HG03196 (cell line): ENCODE data around the gene COA1.
"Not testable (repeated sequence)": the region's sequence is repeated elsewhere in the genome, so short reads cannot be mapped to it uniquely, and the experiment has no call there.

Experiments used
- ATAC-seq: cut with Tn5 transposase; IDR thresholded peaks from one replicate; pipeline ENCODE4 v1.9.1; 2021; ENCODE audit not compliant: unreplicated experiment

COA1 gene

GRCh38 chr7:43596426-43596825 is 132.9 kb downstream of the COA1 start:
- ATAC-seq: not testable (repeated sequence)

GRCh38 chr7:43594020-43594419 is 135.3 kb downstream of the COA1 start:
- ATAC-seq: no peak

GRCh38 chr7:43593010-43593409 is 136.3 kb downstream of the COA1 start:
- no peak for ATAC-seq

- no peak for ATAC-seq
Measured at GRCh38 chr7:43592326-43592725, 137.0 kb downstream of the COA1 start.

- no peak for ATAC-seq
Measured at GRCh38 chr7:43591558-43592180, 137.7 kb downstream of the COA1 start.

- peak; percentile 55 for ATAC-seq
Measured at GRCh38 chr7:43590862-43591557, 138.3 kb downstream of the COA1 start.

GRCh38 chr7:43589728-43590127 is 139.6 kb downstream of the COA1 start:
- no peak for ATAC-seq
